ENCODE data around the gene ARHGAP15. TPM values are rescaled to one million over a fixed set of nuclear protein-coding genes. Genes with fewer than 3 reads are reported as not detected.

ARHGAP15 gene
- total RNA-seq, 1 experiment from 2014 or later: not detected

- no peak overlapping the region for H3K27ac ChIP-seq
- no peak for TF ChIP-seq CTCF (conservative IDR thresholded peaks at IDR 0.05)
- no peak for TF ChIP-seq EZH2 (IDR thresholded peaks at IDR 0.05; ENCODE audit: low read depth)
- ChIA-PET CTCF (no interaction called here), POLR2A (ENCODE audit: unreplicated experiment) (no interaction called here)
- no peaks in the 10 kb centered on the region for H3K27me3 ChIP-seq (ENCODE audit: insufficient read depth, low read depth)
- H3K79me2 ChIP-seq (ENCODE audit: low read depth): no peaks in the 10 kb centered on the region
- no peaks in the 10 kb centered on the region for H3K9me2 ChIP-seq (ENCODE audit: insufficient read depth)
- BruUV-seq (replicated peaks): no TSS peak
- no peaks in the 10 kb centered on the region for H3K9me3 ChIP-seq (ENCODE audit: insufficient read depth, low read depth)
- no peak overlapping the region for H3K4me3 ChIP-seq
- no peaks in the 10 kb centered on the region for H3F3A ChIP-seq (ENCODE audit: insufficient read depth, low read depth)
- H3K36me3 ChIP-seq (ENCODE audit: low read depth): no peaks in the 10 kb centered on the region
- intact Hi-C loops (cut with micrococcal nuclease; ENCODE audit: unreplicated experiment): no loop called here
- no peaks in the 10 kb centered on the region for H4K20me1 ChIP-seq (ENCODE audit: insufficient read depth)
- no peak for DNase-seq
- no peak overlapping the region for H3K4me2 ChIP-seq
- H2AFZ ChIP-seq: no peak overlapping the region
- no peaks in the 10 kb centered on the region for H3K4me1 ChIP-seq (replicated peaks; ENCODE audit: insufficient read depth)
Observed at GRCh38 chr2:143815082-143815481, 685.9 kb downstream of the ARHGAP15 start.

DNA sequence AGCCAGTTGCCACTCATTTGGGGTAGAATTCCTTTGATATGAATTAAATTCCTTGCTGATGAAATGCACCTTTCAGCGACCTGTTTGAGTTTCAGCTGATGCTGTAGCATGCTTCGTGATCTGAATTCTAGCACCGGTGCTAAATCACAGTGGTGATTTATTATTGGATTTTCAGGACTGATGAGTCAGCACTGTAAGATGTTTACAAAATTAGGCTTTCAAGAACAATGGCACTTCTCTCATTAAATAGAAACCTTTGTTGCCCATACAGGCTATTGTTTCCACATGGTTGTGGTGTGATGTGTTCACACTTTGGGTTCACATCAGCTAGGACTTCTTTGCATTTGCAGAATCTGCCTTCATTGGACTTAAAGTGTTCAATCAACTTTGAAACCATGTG, 687.7 kb downstream of the ARHGAP15 start:
- BruUV-seq (replicated peaks): no TSS peak

More for the DNA sequence above, 687.7 kb downstream of the ARHGAP15 start:
- no peak overlapping the region for H3K4me3 ChIP-seq
- no peaks in the 10 kb centered on the region for H3K79me2 ChIP-seq (ENCODE audit: low read depth)
- no peaks in the 10 kb centered on the region for H3K9me2 ChIP-seq (ENCODE audit: insufficient read depth)
- intact Hi-C loops (cut with micrococcal nuclease; ENCODE audit: unreplicated experiment): no loop called here
- no peak overlapping the region for H2AFZ ChIP-seq
- no peak for TF ChIP-seq EZH2 (IDR thresholded peaks at IDR 0.05; ENCODE audit: low read depth)
- TF ChIP-seq CTCF (conservative IDR thresholded peaks at IDR 0.05): no peak
- H4K20me1 ChIP-seq (ENCODE audit: insufficient read depth): no peaks in the 10 kb centered on the region
- H3K27me3 ChIP-seq (ENCODE audit: insufficient read depth, low read depth): no peaks in the 10 kb centered on the region
- CTCF ChIA-PET: no interaction called here
- no peak overlapping the region for H3K4me2 ChIP-seq
- DNase-seq: no peak
- H3K36me3 ChIP-seq (ENCODE audit: low read depth): no peaks in the 10 kb centered on the region
- no peaks in the 10 kb centered on the region; the same call in 1 of the 2 replicates for H3K9me3 ChIP-seq (ENCODE audit: insufficient read depth, low read depth)
- POLR2A ChIA-PET (ENCODE audit: unreplicated experiment): no interaction called here
- H3K27ac ChIP-seq: no peak overlapping the region
- no peaks in the 10 kb centered on the region for H3F3A ChIP-seq (ENCODE audit: insufficient read depth, low read depth)
- H3K4me1 ChIP-seq (replicated peaks; ENCODE audit: insufficient read depth): no peaks in the 10 kb centered on the region
